Panc1 (cell line): ENCODE data around the gene IFI44L. TPM values are rescaled to one million over a fixed set of nuclear protein-coding genes. Genes with fewer than 3 reads are reported as not detected.

Experiments
- ATAC-seq: fragments of 200-7000 bp; cut with Tn5 transposase; 2 replicates; pipeline ENCODE4 v1.9.1; 2020; ENCODE audit warnings: mild to moderate bottlenecking, moderate library complexity
- BruUV-seq: library from RNA; stranded (reverse); fragments of 400-500 nt; replicated peaks from 2 replicates; lab custom pipeline; 2021; lab: Mats Ljungman, UMichigan
- CTCF ChIA-PET: fragments of 300-600 bp; sonication (Branson Sonifier 250); formaldehyde crosslinking; loops from one replicate; lab custom pipeline; 2022; ENCODE audit warnings: antibody characterized with exemption; lab: Charles Lee
- POLR2A ChIA-PET: fragments of 300-600 bp; sonication (Branson Sonifier 250); formaldehyde crosslinking; loops from one replicate; lab custom pipeline; 2022; ENCODE audit warnings: antibody characterized with exemption; lab: Charles Lee
- DNase-seq: peaks from one replicate; pipeline ENCODE4 v3.0.0-alpha.2; 2010; ENCODE audit warnings: low read depth, low spot score
- H3K27ac ChIP-seq: 2 replicates; pipeline ENCODE4 v1.5.1; 2011; ENCODE audit warnings: mild to moderate bottlenecking, low read length, inconsistent platforms
- H3K27me3 ChIP-seq: fragments of 200-500 bp; sonication (Bioruptor generic); 2 replicates; pipeline ENCODE4 v1.6.0; 2014; ENCODE audit warnings: low read length, inconsistent platforms; ENCODE audit not compliant: control insufficient read depth, insufficient read depth
- H3K36me3 ChIP-seq: fragments of 200-500 bp; sonication (Bioruptor generic); 2 replicates; pipeline ENCODE4 v1.5.1; 2014; ENCODE audit warnings: inconsistent platforms, mild to moderate bottlenecking, low read length, moderate library complexity; ENCODE audit not compliant: control insufficient read depth, insufficient read depth
- H3K4me1 ChIP-seq: 2 replicates; pipeline ENCODE4 v1.5.1; 2011; ENCODE audit warnings: inconsistent platforms, mild to moderate bottlenecking, low read length, moderate library complexity; ENCODE audit not compliant: control insufficient read depth, insufficient read depth
- H3K4me3 ChIP-seq, 2 experiments: 2 replicates each; pipeline ENCODE4 v1.5.1; 2011 to 2012; ENCODE audit warnings: low read depth in 2 of 2, low read length in 2 of 2, mild to moderate bottlenecking in 2 of 2, inconsistent platforms in 1 of 2, moderate library complexity in 1 of 2
- H3K9me3 ChIP-seq: fragments of 200-500 bp; sonication (Bioruptor generic); 2 replicates; pipeline ENCODE4 v1.5.1; 2014; ENCODE audit warnings: low read depth, mild to moderate bottlenecking, inconsistent platforms, low read length, moderate library complexity; ENCODE audit not compliant: control insufficient read depth, insufficient read depth
- CTCF ChIP-seq: fragments of 450-650 bp; IDR thresholded peaks from 2 replicates; pipeline ENCODE4 v1.5.1; 2017; ENCODE audit warnings: mild to moderate bottlenecking
- POLR2AphosphoS5 ChIP-seq: IDR thresholded peaks from 2 replicates; pipeline ENCODE4 v1.6.1; 2012; ENCODE audit warnings: mild to moderate bottlenecking, low read depth, low read length, moderate library complexity
- REST ChIP-seq, 2 experiments: IDR thresholded peaks; 2 replicates each; pipeline ENCODE4 v1.6.1; 2011 to 2012; ENCODE audit warnings: low read depth in 2 of 2, control low read depth in 1 of 2, low read length in 1 of 2, mild to moderate bottlenecking in 1 of 2, moderate library complexity in 1 of 2; ENCODE audit not compliant: insufficient read depth in 1 of 2
- SIN3A ChIP-seq: IDR thresholded peaks from 2 replicates; pipeline ENCODE4 v1.6.1; 2012; ENCODE audit warnings: low read depth, mild to moderate bottlenecking, low read length, moderate library complexity, borderline replicate concordance; ENCODE audit not compliant: insufficient read depth
- TCF7L2 ChIP-seq: IDR thresholded peaks from 2 replicates; pipeline ENCODE4 v1.6.1; 2011; ENCODE audit warnings: mild to moderate bottlenecking, low read depth, low read length, inconsistent platforms
- in situ Hi-C: cut with HindIII; loops from 2 replicates; pipeline ENCODE4 v1.10.0; 2016; ENCODE audit warnings: low sequenced_read_pairs, low pct_unique_long_range_greater_than_20kb
- intact Hi-C: fragments of 100-400 bp; cut with micrococcal nuclease; formaldehyde crosslinking; loops from one replicate; pipeline ENCODE4 v1.10.0; 2022; ENCODE audit not compliant: unreplicated experiment
- total RNA-seq: library from RNA; stranded (reverse); gene quantifications from one replicate; pipeline ENCODE4 v1.2.1, GENCODE V29; 2021; ENCODE audit not compliant: unreplicated experiment

The IFI44L gene
- total RNA-seq, 1 experiment from 2014 or later: 0.10 TPM

DNA sequence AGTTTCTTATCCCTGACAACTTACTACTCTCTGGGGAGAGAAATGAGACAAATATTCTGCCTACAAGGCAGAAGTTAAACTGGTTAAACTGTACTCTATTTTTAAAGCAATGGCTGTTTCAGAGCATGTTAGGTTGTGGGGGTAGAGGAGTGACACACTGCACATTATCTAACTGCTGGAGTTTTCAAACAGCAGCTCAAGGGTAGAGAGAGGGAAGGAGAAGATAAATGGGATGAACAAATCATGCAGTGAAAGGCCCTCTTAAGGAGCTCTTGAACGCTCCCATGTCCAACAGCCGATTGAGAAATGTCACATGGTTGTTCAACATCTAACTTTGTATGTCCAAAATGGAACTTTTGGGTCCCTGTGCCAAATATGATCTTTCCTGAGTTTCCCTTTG lies 14.0 kb upstream of the IFI44L start:
- POLR2A ChIA-PET: no interaction called here
- intact Hi-C loops: no loop called here

DNA sequence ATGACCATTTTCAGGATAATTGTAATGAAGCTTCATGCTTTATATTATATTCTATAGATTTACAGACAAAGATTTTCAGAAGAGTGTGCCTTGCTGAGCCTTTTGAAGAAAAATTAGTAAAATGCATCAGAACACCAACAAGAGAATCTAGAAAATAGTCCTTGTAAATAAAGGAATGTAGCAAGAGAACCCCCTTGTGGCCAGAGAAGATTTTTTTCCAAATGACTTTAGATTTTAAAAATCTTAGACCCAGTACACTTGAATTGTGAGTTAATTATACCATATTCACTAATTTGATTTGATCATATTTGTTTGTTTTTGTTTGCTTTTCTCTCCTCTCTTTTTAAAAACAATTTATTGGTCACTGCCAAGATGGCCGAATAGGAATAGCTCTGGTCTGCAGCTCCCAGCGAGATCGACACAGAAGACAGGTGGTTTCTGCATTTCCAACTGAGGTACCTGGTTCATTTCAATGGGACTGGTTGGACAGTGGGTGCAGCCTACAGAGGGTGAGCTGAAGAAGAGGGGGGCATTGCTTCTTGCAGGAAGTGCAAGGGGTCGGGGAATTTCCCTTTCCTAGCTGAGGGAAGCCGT lies 12.8 kb upstream of the IFI44L start:
- no peaks in the 10 kb centered on the region for H3K4me1 ChIP-seq
- H3K36me3 ChIP-seq: no peaks in the 10 kb centered on the region; the same call in 1 of the 2 replicates
- ChIA-PET POLR2A (no interaction called here), CTCF (interaction anchor here (0.6 to 0.9 kb wide), 2 partner anchors 433 to 461 kb away, joined by 3 to 4 read pairs; no protein-coding TSS in a partner anchor)
- no peaks in the 10 kb centered on the region for H3K9me3 ChIP-seq
- peak; percentile 64; the same call in 1 of the 2 replicates for TF ChIP-seq CTCF
- no peak for TF ChIP-seq TCF7L2
- in situ Hi-C loops: no loop called here
- DNase-seq (no peak), ATAC-seq (no peak)
- H3K27me3 ChIP-seq: no peaks in the 10 kb centered on the region
- BruUV-seq: no TSS peak
- intact Hi-C loops: loop anchor here (1.0 kb wide), 1 partner anchor 462 kb away; no protein-coding TSS in a partner anchor
- no peak overlapping the region for H3K4me3 ChIP-seq
- no peak overlapping the region for H3K27ac ChIP-seq

More for the DNA sequence above, 14.0 kb upstream of the IFI44L start:
- DNase-seq: no peak
- in situ Hi-C loops: no loop called here
- no peak for ATAC-seq
- H3K9me3 ChIP-seq: no peaks in the 10 kb centered on the region
- TF ChIP-seq REST (IDR thresholded peaks at IDR 0.05; ENCODE audit: insufficient read depth in 1 of 2, low read depth in 2 of 2, low read length in 1 of 2) (no peak), CTCF (no peak), POLR2AphosphoS5 (no peak), SIN3A (no peak), TCF7L2 (no peak)
- CTCF ChIA-PET: interaction anchor here (1.1 kb wide), 1 partner anchor 461 kb away, joined by 3 read pairs; no protein-coding TSS in a partner anchor
- no peaks in the 10 kb centered on the region for H3K27me3 ChIP-seq
- no peak overlapping the region for H3K27ac ChIP-seq
- H3K4me3 ChIP-seq: no peak overlapping the region
- H3K4me1 ChIP-seq: no peaks in the 10 kb centered on the region
- BruUV-seq: no TSS peak
- no peaks in the 10 kb centered on the region; the same call in 1 of the 2 replicates for H3K36me3 ChIP-seq
